ENCODE measurements around the gene TIMM44. TPM values are rescaled to one million over a fixed set of nuclear protein-coding genes. Genes with fewer than 3 reads are reported as not detected.
"Not testable (repeated sequence)": the region's sequence is repeated elsewhere in the genome, so short reads cannot be mapped to it uniquely, and the experiment has no call there.

Gene TIMM44
- total RNA-seq, 4 donors from 2014 or later, result 55.5 to 211 (median 80.7) TPM

DNA sequence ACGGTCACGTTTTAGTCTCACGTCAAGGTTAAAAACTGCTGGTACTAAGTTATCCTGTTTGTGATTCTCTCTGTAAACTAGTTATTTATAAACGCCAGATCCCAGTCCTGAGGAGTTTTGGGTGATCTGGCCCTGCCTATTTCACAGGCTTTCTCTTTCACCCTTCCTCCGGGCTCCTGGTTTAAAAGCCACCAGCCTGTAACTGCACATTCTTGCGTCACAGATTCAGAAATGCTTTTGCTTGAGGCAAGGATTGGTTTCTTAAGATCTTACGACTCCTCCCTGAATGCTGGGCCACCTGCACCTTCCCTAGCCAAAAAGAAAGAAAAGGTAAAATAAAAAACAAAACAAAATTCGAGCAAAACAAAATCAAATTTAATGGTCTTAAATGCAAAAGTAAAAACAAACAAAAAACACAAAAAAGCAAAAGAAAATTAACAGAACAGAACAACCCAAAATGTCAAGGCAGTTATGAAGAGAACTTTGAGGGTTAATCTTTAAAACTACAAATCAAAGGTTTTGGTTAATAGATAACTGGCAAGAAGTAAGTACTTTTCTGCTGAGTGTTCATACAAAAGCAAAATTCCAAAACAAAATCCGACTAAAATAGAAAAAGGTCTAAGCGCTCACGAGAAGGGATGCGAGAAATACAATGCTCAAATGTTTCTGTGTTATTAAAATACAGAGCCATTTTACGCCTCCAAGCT is 18.6 kb upstream of the TIMM44 start:
- no peak overlapping the region for H3K4me3 ChIP-seq
- no peak for TF ChIP-seq POLR2A (IDR thresholded peaks at IDR 0.05)
- TF ChIP-seq, protein P1, sequence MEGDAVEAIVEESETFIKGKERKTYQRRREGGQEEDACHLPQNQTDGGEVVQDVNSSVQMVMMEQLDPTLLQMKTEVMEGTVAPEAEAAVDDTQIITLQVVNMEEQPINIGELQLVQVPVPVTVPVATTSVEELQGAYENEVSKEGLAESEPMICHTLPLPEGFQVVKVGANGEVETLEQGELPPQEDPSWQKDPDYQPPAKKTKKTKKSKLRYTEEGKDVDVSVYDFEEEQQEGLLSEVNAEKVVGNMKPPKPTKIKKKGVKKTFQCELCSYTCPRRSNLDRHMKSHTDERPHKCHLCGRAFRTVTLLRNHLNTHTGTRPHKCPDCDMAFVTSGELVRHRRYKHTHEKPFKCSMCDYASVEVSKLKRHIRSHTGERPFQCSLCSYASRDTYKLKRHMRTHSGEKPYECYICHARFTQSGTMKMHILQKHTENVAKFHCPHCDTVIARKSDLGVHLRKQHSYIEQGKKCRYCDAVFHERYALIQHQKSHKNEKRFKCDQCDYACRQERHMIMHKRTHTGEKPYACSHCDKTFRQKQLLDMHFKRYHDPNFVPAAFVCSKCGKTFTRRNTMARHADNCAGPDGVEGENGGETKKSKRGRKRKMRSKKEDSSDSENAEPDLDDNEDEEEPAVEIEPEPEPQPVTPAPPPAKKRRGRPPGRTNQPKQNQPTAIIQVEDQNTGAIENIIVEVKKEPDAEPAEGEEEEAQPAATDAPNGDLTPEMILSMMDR (IDR thresholded peaks at IDR 0.05), result no peak
- H3K9me3 ChIP-seq, result no peaks in the 10 kb centered on the region
- H3K36me3 ChIP-seq, result peaks cover 0 to 68% (median 0%) of the 10 kb centered on the region in 3 donors
- no peak overlapping the region for H3K27ac ChIP-seq
- H3K4me1 ChIP-seq, result no peaks in the 10 kb centered on the region
- no peak for DNase-seq
- no peaks in the 10 kb centered on the region for H3K27me3 ChIP-seq

DNA sequence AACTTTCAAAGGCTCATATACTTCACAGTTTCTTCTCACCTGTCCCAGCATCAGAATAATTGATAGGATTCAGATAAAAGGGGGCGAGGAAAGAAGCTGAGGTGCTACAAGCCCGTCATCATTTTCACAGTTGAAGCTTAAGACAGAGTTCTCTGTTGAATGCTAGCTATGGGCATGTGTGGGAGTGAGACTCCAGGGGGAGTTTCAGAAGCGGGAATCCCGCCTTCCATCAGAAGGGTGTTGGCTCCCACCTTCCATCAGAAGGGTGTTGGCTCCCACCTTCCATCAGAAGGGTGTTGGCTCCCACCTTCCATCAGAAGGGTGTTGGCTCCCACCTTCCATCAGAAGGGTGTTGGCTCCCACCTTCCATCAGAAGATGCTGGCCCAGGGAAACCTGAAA is 17.6 kb upstream of the TIMM44 start:
- peaks cover 0 to 58% (median 0%) of the 10 kb centered on the region in 3 donors for H3K36me3 ChIP-seq
- not testable (repeated sequence) for H3K27me3 ChIP-seq, H3K4me1 ChIP-seq, H3K4me3 ChIP-seq, DNase-seq, H3K27ac ChIP-seq, H3K9me3 ChIP-seq

DNA sequence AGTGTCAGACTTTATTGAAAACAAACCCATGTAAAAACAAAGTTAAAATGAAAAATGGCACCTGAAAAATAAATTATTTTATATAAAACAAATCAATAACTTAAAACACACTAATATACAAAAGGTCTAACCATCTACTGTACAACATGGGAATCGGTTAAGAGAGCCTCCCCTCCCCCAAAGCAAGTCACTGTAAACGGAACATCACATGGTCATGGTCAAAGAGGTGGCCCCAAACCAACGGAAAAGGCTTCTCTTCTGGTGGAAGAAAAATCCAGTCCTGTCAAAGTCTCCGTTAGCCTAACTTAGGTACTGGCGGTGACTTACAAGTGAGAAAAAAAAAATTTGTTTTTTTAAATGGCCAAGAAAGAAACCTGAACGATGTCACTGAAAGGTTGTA is 15.7 kb upstream of the TIMM44 start:
- H3K4me3 ChIP-seq, result no peak overlapping the region
- H3K4me1 ChIP-seq, result no peaks in the 10 kb centered on the region
- peaks cover 0 to 42% (median 0%) of the 10 kb centered on the region in 3 donors for H3K36me3 ChIP-seq
- H3K9me3 ChIP-seq, result no peaks in the 10 kb centered on the region
- DNase-seq, result no peak
- no peak overlapping the region for H3K27ac ChIP-seq
- TF ChIP-seq, protein P1 (IDR thresholded peaks at IDR 0.05), result no peak
- no peak for TF ChIP-seq POLR2A (IDR thresholded peaks at IDR 0.05)
- H3K27me3 ChIP-seq, result no peaks in the 10 kb centered on the region

DNA sequence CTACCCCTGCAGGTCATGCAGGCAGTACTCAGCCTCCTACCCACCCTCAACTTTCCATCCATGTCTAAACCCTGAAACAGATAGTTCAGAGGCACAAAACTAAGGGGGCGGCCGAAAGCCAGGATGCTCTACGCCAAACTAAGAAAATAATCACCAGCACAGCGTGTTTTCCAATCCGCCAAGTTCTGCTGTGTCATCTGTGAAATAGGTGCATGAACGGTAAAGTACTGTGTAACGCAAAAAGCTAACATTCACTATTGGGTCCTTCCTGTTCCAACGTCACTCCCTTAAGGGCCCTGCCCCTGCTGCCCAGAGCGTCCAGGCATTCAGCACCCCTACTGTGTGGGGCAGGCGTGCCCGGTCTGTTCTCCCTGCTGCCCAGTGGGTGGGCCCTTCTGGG is 12.2 kb upstream of the TIMM44 start:
- H3K36me3 ChIP-seq, result peaks cover 0 to 8% (median 0%) of the 10 kb centered on the region in 3 donors
- H3K27ac ChIP-seq, result no peak overlapping the region
- H3K4me1 ChIP-seq, result no peaks in the 10 kb centered on the region
- DNase-seq, result no peak
- no peaks in the 10 kb centered on the region for H3K9me3 ChIP-seq
- no peaks in the 10 kb centered on the region for H3K27me3 ChIP-seq
- H3K4me3 ChIP-seq, result no peak overlapping the region
- TF ChIP-seq POLR2A (IDR thresholded peaks at IDR 0.05), result no peak
- TF ChIP-seq, protein P1 (IDR thresholded peaks at IDR 0.05), result no peak

DNA sequence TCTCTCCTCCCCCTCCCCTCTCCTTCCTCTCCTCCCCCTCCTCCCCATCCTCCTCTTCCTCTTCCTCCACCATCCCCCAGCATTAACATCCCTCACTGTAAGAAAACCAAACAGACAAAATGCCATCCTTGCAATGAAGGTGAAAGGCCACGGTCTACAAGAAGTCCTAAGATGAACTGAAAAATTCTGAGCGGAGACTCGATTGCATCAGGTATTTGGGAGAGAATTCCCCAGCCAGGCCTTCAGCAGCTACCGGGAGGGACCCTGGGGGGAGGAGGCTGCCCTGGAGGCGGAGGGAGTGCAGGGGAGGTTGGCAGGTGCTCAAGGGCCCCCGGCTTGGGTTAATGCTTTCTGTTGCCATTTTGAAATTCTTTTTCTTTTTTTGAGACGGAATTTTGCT is 10.1 kb upstream of the TIMM44 start:
- Histone ChIP-seq H3K4me3 (no peak overlapping the region), H3K27ac (no peak overlapping the region)

DNA sequence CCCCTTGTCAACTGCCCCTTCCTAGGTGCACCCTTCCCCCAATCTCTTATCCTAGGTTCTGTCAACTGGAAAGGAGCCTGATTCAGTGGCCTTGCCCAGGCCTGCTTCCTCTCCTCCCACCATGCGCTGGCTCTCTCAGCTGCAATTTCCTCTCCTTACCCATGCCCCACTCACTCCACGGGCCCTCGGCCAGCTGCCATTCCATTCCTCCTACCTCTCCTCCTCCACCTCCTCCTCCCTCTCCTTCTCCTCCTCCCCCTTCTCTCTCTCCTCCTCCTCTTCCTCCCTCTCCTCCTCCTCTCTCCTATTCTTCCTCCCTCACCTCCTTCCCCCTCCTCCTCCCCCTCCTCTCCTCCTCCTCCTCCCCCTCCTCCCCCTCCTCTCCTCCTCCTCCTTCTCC is 9.6 kb upstream of the TIMM44 start:
- Histone ChIP-seq H3K27me3 (no peaks in the 10 kb centered on the region), H3K9me3 (no peaks in the 10 kb centered on the region), H3K4me1 (no peaks in the 10 kb centered on the region), H3K27ac (no peak overlapping the region), H3K36me3 (peaks cover 0 to 3% (median 0%) of the 10 kb centered on the region in 3 donors), H3K4me3 (no peak overlapping the region)
- no peak for DNase-seq
- TF ChIP-seq POLR2A (IDR thresholded peaks at IDR 0.05), result no peak
- TF ChIP-seq, protein P1 (IDR thresholded peaks at IDR 0.05), result no peak

More for the DNA sequence above, 10.1 kb upstream of the TIMM44 start:
- Histone ChIP-seq H3K36me3 (peaks cover 0 to 8% (median 0%) of the 10 kb centered on the region in 3 donors), H3K4me1 (no peaks in the 10 kb centered on the region), H3K9me3 (no peaks in the 10 kb centered on the region), H3K27me3 (no peaks in the 10 kb centered on the region)
- DNase-seq, result no peak
- TF ChIP-seq, protein P1 (IDR thresholded peaks at IDR 0.05), result no peak
- TF ChIP-seq POLR2A (IDR thresholded peaks at IDR 0.05), result no peak
